NCI-H2171 (cell line): ENCODE results near the gene CR1.
"Not testable (repeated sequence)": the region's sequence is repeated elsewhere in the genome, so short reads cannot be mapped to it uniquely, and the experiment has no call there.

Experiments
- DNase-seq: peaks from one replicate; lab custom pipeline; 2025; lab: John Stamatoyannopoulos, UW

CR1 gene

GRCh38 chr1:207495801-207496792 lies at the start of gene CR1:
CR1 (plus strand) TSS chr1:207496157; CDS start chr1:207496268, 111 bp downstream.
- no peak for DNase-seq

- no peak for DNase-seq
Measured at GRCh38 chr1:207453710-207454045, 42.3 kb upstream of the CR1 start.

- no peak for DNase-seq
Measured at GRCh38 chr1:207454046-207454964, 41.7 kb upstream of the CR1 start, which contains the start of gene CR2. CR2 (plus strand) TSS chr1:207454328; CDS start chr1:207454419, 91 bp downstream.

- no peak for DNase-seq
Measured at GRCh38 chr1:207455183-207455754, 40.7 kb upstream of the CR1 start.

GRCh38 chr1:207458414-207458813 lies 37.5 kb upstream of the CR1 start:
- no peak for DNase-seq

- DNase-seq = no peak
Measured at GRCh38 chr1:207459008-207459407, 36.9 kb upstream of the CR1 start.

- DNase-seq = no peak
Measured at GRCh38 chr1:207461649-207462048, 34.3 kb upstream of the CR1 start.

- DNase-seq = no peak
Measured at GRCh38 chr1:207462535-207462934, 33.4 kb upstream of the CR1 start.

- DNase-seq = no peak
Measured at GRCh38 chr1:207463021-207463420, 32.9 kb upstream of the CR1 start.

- no peak for DNase-seq
Measured at GRCh38 chr1:207463571-207463970, 32.4 kb upstream of the CR1 start.

GRCh38 chr1:207470927-207471326 lies 25.0 kb upstream of the CR1 start:
- no peak for DNase-seq

GRCh38 chr1:207474210-207474609 lies 21.7 kb upstream of the CR1 start:
- DNase-seq = no peak

GRCh38 chr1:207486198-207486597 lies 9.8 kb upstream of the CR1 start:
- no peak for DNase-seq

GRCh38 chr1:207487636-207488035 lies 8.3 kb upstream of the CR1 start:
- no peak for DNase-seq

- DNase-seq = no peak
Measured at GRCh38 chr1:207493212-207493611, 2.7 kb upstream of the CR1 start.

GRCh38 chr1:207494171-207494570 lies 1.8 kb upstream of the CR1 start:
- DNase-seq = no peak

GRCh38 chr1:207495281-207495680 lies 676 bp upstream of the CR1 start:
- not testable (repeated sequence) for DNase-seq

- DNase-seq = no peak
Measured at GRCh38 chr1:207497941-207498340, 2.0 kb downstream of the CR1 start.

GRCh38 chr1:207499573-207499972 lies 3.6 kb downstream of the CR1 start:
- peak; percentile 34 for DNase-seq

GRCh38 chr1:207500306-207500705 lies 4.3 kb downstream of the CR1 start:
- no peak for DNase-seq

GRCh38 chr1:207501071-207501470 lies 5.1 kb downstream of the CR1 start:
- no peak for DNase-seq

GRCh38 chr1:207502726-207503125 lies 6.8 kb downstream of the CR1 start:
- no peak for DNase-seq
